ENCODE measurements around the gene LRBA.

LRBA gene

DNA sequence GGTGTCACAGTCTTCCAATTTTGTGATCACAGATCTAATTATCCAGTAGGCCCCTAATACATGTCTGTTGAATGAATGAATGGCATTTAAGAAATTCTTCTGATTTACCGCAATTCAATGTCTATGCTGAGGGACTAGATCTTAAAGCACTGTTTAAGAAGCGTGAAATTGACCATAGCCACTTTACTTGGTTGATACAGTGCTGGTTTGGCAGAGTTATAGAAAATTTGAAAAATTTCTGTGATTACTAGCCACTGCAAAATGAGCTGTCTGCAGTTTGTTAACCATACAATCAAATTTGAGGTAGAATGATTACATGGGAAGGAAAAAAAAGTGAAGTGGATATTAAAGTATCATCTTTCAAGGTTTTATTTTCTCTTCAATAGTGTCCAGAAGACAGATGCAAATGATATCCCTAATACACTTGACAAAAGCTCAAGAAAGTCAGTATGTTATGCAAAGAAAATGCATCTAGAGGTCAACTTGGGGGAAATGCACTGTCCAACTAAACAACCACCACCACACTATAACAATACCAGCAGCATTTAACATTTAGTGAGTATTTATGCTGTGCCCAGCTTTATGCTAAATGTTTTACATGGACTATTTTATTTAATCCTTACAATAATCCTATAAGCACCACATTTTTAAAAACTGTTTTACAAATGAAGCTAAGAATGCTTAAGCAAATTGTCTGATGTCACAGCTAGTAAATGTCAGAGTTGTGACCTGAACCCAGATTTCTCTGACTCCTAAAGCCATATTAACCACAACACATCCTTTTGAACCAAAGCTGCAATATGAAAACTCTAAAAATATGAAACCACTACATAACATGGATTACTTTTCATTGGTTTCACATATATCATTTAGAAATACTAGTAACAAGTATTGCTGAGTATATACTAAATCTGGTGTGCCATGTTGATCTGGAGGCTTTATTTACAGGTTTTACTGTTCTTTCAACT, 651.1 kb downstream of the LRBA start:
- no peak for DNase-seq (ENCODE audit: low read depth)

- DNase-seq (ENCODE audit: low read depth): no peak
Measured at GRCh38 chr4:150358691-150359090, 656.4 kb downstream of the LRBA start.

- no peak for DNase-seq (ENCODE audit: low read depth)
Measured at GRCh38 chr4:150357829-150358228, 657.3 kb downstream of the LRBA start.

GRCh38 chr4:150355858-150356455, 659.1 kb downstream of the LRBA start:
- no peak for DNase-seq (ENCODE audit: low read depth)

- no peak for DNase-seq (ENCODE audit: low read depth)
Measured at GRCh38 chr4:150355418-150355817, 659.7 kb downstream of the LRBA start.

DNA sequence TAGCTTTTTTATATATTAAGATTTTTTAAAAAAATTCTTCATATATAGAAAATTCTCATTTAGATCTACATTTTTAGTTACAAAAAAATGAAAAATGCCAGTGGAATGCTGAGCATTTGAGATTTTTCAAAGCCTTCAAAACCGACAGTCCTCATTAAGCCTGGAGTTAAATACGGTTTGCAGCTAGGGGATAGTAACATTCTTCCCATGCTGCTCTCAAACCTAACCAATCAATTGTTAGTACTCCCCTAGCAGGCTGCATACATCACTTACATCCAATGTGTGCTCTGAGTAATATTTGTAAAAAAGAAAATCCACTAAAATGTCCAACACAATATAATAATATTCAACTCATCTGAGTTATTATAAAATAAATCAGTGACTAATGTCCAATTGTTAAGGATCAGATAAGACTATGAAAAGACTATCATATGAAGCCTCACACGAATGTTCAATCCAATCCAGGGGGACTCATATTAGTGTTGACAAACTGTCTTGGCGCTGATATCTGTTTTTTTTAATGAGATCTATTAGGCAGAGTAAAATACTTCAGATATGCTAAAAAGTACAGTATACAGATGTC, 660.8 kb downstream of the LRBA start:
- DNase-seq (ENCODE audit: low read depth): no peak

- no peak for DNase-seq (ENCODE audit: low read depth)
Measured at GRCh38 chr4:150348079-150348478, 667.0 kb downstream of the LRBA start.

- DNase-seq (ENCODE audit: low read depth): no peak
Measured at GRCh38 chr4:150345207-150345744, 669.8 kb downstream of the LRBA start.

DNA sequence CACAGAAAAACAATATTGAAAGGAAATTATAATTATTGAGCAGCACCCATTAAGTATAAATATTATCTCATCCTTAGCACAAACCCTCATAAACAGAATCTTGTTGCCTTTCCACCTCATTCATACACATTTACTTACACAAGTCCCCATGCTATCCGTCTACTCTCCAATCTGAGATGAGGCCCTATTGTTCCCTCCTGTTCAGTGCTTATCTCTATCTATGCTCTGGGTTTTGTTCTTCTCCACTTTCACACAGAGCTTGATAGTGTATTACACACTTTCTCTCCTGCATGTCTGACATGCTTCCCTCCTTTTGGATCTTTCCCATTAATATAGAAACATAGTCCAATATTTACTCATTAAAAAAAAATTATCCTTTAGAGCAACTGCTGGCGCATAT, 671.3 kb downstream of the LRBA start:
- no peak for DNase-seq (ENCODE audit: low read depth)

GRCh38 chr4:150342945-150343344, 672.1 kb downstream of the LRBA start:
- DNase-seq (ENCODE audit: low read depth): no peak

- no peak for DNase-seq (ENCODE audit: low read depth)
Measured at GRCh38 chr4:150337734-150338133, 677.4 kb downstream of the LRBA start.

DNA sequence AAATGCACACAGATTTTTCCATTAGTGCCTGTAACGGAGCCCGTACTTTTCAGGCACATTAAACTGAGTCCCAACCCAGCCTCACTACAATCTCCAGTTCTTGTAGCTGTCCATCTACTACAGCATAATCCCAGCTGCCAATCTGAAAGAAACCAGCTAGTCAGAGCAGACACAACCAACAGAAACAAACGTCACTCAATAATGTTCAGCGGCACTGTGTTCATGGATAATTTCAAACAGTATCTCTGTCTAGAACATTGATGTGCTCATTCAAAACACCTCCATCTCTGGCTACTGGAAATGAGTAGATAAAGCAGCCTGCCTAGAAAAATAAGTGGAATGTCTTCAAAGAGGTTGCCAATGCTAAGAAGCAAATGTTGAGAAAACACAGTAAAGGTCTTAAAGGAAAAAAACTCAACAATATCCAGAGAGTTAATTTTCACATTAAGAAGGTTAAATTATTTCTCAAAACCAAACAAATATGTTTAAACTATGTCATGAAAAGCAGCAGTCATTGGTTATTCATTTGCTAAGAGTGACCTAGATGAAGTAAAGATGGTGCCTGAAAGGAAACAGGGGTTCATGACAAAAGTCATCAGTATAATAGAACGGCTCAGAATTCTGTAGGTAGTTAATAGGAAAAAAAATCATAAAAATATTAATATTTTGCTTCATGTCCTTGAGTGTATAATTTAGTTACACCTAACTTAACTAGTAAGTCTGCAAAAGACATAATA, 678.2 kb downstream of the LRBA start:
- DNase-seq (ENCODE audit: low read depth): no peak

DNA sequence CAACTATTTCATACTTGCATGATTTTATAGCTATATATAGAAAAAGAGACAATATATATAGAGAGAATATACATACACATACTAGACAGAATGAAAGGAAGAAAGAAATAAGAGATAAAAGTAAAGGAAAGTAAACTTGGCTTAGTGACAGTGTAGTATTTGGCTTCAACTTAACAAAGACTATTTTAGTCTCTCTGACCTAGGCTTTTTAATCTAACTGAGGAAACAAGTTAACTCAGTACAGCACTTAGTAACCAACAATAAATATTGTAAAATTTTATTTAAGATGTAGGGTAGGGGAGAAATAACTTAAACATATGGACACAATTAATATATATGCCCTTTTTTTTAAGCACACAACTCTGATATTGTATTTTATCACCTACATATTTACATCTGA, 682.1 kb downstream of the LRBA start:
- DNase-seq (ENCODE audit: low read depth): no peak

DNA sequence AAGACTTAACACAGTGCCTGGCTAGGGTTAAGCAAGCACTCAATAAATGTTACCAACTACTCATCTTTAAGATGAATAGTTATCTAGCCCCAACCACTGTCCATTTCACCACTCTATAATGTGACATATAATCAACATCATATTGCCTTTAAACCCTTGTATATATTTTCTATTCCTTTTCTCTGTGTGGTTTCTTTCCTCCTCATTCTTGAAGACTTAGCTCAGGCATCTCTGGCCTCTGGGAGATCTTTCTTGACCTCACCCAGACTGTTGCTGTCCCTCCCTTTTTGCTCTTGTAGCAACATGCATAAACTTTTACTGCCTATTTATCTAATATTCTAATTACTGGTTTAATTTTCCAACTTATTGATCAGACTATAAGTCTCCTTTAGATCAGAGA, 683.0 kb downstream of the LRBA start:
- no peak for DNase-seq (ENCODE audit: low read depth)

GRCh38 chr4:150329373-150329772, 685.7 kb downstream of the LRBA start:
- no peak for DNase-seq (ENCODE audit: low read depth)

GRCh38 chr4:150328496-150328895, 686.6 kb downstream of the LRBA start:
- no peak for DNase-seq (ENCODE audit: low read depth)

GRCh38 chr4:150327262-150327780, 687.8 kb downstream of the LRBA start:
- no peak for DNase-seq (ENCODE audit: low read depth)

- no peak for DNase-seq (ENCODE audit: low read depth)
Measured at GRCh38 chr4:150325872-150326271, 689.2 kb downstream of the LRBA start.

GRCh38 chr4:150323406-150324325, 691.4 kb downstream of the LRBA start:
- no peak for DNase-seq (ENCODE audit: low read depth)

GRCh38 chr4:150322646-150323045, 692.4 kb downstream of the LRBA start:
- DNase-seq (ENCODE audit: low read depth): no peak

- DNase-seq (ENCODE audit: low read depth): no peak
Measured at GRCh38 chr4:150321113-150321512, 694.0 kb downstream of the LRBA start.

Data from activated T-helper 1 cell treated with Interleukin-2 at 50 U/mL for 16 hours (primary cell).